HG02973 (cell line): ENCODE results near the gene TOM1L2.

Source experiments
- ATAC-seq: cut with Tn5 transposase; IDR thresholded peaks from one replicate; pipeline ENCODE4 v1.9.1; 2021; ENCODE audit warnings: moderate library complexity; ENCODE audit not compliant: unreplicated experiment

Gene TOM1L2

GRCh38 chr17:17972126-17972951 lies at the start of gene TOM1L2, which contains the start of gene DRC3:
TSS of gene TOM1L2 (minus strand) at chr17:17972400. CDS start at chr17:17972313, 87 bp downstream.
TSS of gene DRC3 (plus strand) at chr17:17972862. CDS start at chr17:17977599, 4,737 bp downstream.
- ATAC-seq, result peak; percentile 81

DNA sequence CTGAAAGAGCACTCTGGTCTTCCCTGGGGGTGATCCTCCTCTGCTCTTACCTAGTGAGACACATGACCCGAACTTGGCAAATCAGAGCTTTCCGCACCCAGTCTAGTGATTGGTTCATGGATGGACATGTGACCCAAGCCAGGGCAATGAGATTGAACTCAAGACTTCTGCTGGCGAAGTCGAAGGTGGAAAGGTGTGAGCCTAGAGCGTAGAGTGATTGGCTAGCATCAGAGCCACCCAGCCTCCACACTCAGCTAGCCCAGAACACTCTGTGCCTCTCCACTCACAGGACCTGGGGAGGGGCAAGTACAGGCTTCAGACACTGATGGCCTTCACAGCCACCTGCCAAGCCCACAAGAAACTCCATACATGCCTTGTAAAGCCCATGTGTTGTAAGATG lies 49.2 kb upstream of the TOM1L2 start:
- ATAC-seq, result no peak

DNA sequence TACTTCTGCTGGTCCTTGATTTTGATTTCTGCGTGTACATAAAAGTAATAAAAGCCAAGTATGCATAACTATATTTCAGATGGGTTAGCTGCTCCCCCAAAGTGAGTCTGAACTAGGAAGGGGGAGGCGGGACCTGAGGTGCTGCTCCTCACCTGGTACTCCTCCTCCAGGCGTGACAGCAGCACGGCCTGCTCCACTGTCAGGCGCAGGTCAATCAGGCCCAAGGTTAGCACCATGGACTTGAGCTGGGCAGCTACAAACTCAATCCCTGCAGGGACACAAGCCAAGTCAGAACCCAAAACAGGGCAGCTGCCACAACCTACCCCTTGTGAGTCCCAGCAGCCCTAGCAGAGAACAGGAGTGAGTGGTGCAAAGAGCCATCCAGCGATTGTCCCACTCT lies 48.8 kb upstream of the TOM1L2 start:
- ATAC-seq, result no peak

DNA sequence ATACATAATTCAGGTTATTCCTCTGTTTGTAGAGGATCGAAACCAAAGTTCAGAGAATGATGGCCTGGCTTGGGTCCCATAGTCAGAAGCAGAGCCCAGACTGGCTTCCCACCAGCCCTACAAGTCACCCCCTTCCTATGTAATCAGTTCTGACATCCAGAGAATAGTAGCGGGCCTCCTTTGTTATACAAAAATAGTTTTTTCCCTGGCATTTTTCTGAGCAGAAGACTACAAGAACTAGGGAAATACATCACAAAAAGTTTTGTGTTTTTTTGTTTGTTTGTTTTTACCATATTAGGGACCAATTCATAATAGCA lies 47.6 kb upstream of the TOM1L2 start:
- no peak for ATAC-seq

DNA sequence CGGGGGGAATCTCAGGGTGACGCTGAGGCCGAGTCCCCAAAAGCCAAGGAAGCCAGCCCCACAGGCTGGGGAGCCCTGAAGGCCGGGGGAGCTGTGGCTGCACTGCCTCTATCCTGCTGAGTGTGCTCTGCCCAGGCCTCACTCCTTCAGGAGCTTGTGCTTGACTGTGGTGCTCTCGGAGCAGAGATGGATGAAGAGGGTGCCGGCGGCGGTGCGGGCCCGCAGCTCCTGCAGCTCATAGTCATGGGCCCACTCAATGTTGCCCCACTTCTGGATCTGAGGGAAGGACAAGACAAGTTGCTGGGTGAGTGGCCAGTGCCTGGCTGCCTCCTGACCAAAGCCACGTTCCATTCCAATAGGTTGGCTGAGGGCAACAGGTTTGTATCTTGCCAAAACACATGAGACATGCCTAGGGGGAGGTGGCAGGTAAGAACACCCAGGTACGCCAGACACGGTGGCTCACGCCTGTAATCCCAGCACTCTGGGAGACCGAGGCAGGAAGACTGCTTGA lies 46.3 kb upstream of the TOM1L2 start:
- no peak for ATAC-seq

- no peak for ATAC-seq
These were observed 45.8 kb upstream of the TOM1L2 start for GRCh38 chr17:18017958-18018357.

DNA sequence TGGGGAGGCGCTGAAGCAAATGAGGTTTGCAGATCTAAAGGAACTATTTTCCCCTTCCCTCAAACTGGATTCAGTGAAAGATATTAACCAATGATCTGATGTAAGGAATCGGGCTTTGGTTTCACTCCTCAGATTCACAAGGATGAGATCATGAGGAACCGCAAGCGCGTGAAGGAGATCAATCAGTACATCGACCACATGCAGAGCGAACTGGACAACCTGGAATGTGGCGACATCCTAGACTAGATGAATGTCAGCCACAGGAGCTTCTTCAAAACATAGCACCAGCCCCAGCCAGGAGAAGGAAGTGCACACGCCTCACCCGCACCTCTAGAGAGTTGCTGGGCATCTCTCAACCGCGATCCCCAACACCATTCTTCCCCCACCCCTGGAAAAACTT lies 44.2 kb upstream of the TOM1L2 start:
- ATAC-seq, result no peak

DNA sequence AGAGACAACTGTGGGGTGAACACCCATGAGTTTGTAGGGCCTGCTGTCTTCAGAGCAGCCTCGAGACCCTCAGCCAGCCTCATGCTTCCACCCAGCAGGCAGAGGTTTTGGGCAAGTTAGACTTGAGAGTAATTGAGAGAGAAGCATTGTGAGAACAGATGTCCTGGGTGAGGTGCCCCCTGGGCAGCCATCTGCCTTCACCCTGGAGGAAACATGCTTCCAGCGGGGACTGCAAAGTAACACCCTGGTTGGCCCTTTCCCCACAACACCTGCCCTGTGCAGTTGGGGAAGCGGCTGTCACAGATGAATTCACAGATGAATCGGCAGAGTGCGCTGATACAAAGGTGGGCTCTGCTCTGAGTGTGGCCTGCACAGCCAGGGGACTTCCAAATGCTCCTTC lies 43.4 kb upstream of the TOM1L2 start:
- no peak for ATAC-seq

DNA sequence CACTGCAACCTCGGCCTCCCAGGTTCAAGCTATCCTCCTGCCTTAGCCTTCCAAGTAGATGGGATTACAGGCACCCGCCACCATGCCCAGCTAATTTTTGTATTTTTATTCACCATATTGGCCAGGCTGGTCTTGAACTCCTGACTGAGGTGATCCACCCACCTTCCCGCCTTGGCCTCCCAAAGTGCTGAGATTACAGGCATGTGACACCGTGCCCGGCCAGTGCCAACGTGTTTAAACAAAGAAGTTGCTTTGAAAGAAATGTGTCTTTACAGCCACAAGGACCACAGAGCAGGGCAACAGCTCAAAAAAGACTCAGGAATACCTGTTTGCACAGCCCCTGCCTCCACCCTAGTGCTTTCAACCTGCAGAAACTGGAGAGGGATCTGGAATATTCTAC lies 41.8 kb upstream of the TOM1L2 start:
- no peak for ATAC-seq

GRCh38 chr17:18011286-18011685 lies 39.1 kb upstream of the TOM1L2 start:
- no peak for ATAC-seq

DNA sequence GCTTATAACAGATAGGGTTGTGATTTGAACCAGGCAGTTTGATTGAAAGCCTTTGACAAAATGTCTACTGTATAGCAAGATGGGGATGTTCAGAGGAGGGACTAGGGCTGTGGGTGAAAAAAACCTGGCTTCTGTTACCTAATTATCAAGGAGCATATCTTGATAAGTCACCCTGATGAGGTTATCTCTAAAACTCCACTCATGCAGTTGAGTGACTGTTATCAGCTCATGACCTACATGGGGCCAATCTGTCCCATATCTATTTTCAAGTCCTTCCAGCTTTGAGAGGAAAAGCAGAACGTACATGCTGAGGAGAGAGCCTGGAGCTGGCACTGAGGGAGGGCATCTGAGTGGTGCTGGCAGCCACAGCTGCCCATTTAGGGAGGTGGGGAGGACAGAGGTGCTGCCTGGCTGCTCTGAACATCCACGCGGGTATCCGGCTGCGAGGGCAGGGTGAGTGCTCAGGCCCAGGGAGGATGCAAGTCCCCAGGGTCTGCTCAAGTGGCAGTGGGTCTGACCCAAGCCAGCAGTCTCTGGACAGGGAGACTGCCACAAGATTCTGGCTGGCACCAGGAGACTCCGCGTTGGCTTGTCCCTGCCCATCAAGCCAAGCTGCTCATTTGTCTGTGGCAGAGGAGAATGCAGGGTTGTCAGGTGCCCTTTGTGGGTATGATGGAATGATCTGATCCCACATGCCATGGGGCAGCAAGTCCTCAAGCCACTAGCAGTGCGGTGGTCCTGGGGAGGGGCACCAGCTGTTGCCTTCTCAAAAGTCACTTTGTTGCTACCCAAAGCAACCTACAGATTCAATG lies 37.6 kb upstream of the TOM1L2 start:
- no peak for ATAC-seq

DNA sequence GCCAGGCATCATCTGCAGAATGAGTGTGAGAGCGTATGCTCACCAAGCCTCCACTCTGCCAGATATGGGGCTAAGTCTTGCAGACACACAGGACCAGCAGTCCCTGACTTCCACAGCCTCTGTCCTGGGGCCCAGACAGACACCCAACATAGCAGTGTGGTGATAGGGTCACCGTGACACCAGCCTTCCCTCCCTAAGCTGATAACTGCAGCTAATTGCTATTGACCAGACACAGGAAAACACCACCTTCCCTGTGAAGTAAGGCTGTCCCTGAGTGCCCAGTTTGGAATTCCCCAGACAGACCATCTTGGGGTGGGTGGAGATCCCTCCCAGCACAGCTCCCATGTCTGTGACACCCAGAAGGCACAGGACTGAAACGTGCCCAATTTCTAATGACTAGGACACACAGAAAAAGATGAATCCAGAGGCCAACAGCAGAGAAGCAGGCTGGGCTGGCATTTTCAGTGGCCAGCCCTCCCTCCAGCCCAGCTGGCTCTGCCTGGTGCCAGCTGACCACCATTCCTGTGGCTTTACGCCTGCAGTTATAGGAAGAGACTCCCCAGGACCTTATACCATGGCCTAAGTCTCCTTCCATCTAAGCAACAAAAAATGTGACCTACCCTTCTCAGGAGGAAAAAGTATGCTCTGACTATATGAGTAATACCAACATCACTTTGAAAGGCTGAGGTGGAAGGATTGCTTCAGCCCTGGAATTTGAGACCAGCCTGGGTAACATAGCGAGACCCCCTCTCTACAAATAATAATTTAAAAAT lies 36.5 kb upstream of the TOM1L2 start:
- no peak for ATAC-seq

GRCh38 chr17:18006495-18007239 lies 34.5 kb upstream of the TOM1L2 start:
- ATAC-seq, result no peak

GRCh38 chr17:18005496-18005895 lies 33.3 kb upstream of the TOM1L2 start:
- ATAC-seq, result no peak

- no peak for ATAC-seq
These were observed 32.7 kb upstream of the TOM1L2 start for GRCh38 chr17:18004884-18005305.

DNA sequence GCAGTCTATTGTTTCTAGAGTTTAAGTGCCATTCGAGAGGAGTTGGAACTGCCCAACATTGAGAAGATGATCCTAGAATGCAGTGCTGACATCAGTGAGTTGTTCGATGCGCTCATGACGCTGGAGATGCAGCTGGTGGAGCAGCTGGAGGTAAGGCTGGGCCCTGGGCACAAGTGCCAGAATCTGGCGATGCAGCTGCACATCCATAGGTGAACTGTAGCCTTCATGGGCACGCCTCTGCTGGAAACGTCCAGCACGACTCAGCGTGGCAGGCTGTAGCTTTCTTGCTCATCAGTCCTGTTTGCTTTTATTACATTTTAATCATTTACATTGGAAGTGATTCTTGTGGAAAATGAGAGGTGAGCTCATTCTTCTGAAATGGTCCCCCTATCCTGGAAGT lies 32.1 kb upstream of the TOM1L2 start:
- ATAC-seq, result no peak

DNA sequence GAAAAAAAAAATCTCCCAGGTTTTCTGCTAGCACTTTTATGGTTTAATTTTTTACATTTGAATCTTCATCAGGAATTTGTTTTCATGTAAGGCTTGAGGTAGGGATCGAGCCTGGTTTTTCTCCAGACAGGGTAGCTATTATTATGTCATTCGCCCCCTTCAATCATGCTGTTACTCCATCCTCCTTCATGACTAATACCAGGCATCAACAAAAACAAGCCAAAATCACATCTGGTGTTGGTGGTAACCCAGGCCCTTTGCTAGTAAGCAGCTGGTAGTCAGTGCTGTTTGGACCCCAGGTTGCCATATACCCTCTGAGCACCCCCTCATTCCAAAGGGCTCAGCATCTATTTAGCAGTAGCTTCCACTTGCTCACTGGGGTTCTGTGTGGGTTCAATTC lies 30.0 kb upstream of the TOM1L2 start:
- ATAC-seq, result no peak

DNA sequence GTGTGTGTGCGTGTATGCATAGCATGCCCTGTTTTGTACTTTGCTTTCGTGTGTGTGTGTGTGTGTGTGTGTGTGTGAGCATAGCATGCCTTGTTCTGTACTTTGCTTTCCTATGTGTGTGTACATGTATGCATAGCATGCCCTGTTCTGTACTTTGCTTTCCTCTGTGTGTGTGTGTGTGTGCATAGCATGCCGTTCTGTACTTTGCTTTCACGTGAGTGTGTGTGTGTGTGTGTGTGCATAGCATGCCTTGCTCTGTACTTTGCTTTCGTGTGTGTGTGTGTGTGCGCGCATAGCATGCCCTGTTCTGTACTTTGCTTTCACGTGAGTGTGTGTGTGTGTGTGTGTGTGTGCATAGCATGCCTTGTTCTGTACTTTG lies 27.8 kb upstream of the TOM1L2 start:
- no peak for ATAC-seq

GRCh38 chr17:17999364-18000029 lies 27.3 kb upstream of the TOM1L2 start:
- no peak for ATAC-seq

DNA sequence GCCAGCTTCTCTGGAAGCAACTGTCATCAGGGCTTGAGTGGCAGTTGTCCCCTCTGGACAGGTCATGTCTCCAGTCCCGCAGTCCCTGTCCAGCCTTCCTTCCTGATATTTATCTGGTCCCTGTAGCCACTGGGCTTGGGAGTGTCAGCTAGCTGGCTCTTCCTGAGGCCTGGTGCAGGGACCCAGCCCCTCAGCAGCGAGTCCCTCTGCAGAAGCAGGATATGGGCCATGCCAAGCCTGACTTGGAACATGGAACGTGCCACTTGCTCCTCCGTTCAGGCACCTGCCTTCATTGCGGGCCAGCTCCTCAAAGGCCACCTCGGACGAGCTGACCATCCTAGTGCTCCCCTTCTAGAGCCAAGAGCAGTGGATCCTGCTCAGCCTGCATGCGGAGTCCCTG lies 26.7 kb upstream of the TOM1L2 start:
- ATAC-seq, result no peak
